ENCODE measurements around the gene MBIP.
"Not testable (repeated sequence)": the region's sequence is repeated elsewhere in the genome, so short reads cannot be mapped to it uniquely, and the experiment has no call there.

MBIP gene, protein sequence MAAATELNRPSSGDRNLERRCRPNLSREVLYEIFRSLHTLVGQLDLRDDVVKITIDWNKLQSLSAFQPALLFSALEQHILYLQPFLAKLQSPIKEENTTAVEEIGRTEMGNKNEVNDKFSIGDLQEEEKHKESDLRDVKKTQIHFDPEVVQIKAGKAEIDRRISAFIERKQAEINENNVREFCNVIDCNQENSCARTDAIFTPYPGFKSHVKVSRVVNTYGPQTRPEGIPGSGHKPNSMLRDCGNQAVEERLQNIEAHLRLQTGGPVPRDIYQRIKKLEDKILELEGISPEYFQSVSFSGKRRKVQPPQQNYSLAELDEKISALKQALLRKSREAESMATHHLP

DNA sequence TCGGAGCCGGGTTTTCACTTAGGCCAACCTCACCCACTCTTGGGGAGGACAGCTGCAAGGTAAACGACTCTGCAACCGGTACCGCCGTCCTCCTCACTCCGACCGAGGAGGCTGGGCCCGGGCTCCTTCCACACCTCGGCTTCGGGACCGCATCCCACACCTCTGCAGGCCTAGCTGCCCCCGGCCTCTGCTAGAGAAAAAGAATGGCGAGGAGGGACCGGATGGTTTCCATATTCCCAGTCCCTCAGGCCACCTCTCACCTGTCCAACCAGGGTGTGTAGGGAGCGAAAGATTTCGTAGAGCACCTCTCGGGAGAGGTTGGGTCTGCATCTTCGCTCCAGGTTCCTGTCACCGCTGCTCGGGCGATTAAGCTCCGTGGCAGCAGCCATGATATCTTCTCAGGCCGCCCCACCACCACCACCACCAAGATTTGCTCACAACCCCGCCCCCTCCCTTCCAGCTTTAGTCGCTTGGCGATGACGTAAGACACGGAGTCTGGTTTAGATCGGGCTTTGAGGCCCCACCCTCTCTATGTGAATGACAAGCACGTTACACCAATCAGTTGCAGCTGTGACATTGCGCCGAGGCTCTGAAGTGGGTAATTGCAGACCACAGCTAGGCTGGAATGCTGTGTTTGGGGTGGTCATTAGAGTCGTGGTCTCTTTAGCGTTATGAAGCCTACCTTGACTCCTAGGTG is at the start of gene MBIP:
Gene MBIP (minus strand): TSS at position 438 of the 697 bp plus-strand sequence. CDS start 49 bp downstream, at position 389.
- DNase-seq, result peak; percentile 90

DNA sequence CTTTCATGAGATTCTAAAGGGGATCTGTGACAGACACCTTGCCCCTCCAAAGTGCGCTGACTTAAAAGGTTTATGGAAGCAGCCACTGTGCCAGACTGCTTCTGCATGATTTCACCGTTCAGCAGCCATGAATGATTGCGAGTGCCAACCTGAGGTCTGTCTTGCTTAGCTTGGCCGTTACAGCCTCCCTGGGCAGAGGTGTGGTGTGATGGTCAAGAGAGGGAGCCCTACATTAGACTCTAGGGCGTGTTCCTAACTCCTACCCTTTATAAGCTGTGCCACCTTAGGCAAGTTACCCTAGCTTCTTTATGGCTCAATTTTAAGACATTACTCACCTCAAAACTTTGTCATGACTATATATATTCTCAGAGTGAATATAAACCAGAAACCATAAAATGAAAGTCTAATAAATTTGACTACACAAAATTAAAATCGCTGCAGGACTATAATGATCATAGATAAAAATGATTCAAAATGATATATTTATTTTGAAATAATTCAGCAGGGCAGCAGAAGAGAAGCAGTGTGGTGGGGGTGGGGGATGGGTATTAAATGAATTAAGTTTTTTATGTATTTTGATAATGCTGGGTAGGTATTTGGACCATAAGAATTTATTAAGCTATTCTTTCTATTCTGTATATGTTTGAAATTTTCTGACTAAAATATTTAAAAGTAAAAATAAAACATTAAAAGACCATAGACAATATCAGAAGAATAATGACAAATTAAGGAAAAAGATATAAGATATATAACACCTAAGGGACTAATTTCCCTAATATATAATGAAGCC is 47.7 kb upstream of the MBIP start:
- no peak for DNase-seq

DNA sequence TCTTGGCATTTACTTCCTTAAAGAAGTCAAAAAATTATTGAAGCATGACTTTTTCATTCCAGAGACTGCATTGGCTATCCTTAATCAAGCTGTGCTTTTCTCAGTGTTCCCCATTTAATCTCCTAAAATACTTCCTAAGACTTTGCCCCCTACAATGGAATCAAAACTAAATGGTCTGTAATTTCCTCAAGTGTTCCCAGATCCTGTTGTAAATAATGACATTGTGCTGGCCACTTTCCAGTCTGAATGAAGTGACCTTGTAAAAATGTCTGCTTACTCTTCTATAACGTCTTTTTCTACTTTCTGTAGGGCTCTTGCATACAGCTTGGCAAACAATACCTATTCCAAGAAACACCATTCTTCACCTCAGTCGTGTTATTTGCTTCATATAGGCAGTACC is 45.3 kb upstream of the MBIP start:
- no peak for DNase-seq

DNA sequence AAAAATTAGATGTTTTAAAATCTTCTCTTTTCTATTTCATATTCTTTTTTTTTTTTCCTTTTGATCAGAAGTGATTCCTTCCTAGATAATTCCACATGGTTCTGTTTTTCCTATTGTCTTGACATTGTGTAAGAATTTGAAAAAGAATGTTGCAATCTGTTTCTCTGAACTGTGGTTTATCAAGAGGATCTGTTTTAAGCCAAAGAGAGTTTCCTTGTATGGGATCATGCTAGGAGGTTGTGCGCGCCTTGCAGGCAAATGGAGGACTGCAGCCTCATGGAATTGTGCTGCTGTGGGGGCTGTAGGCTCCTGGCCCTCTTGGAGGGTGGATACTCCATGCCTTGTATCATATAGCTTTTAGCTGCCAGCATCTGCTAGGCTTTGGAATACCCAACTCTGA is 43.3 kb upstream of the MBIP start:
- no peak for DNase-seq

DNA sequence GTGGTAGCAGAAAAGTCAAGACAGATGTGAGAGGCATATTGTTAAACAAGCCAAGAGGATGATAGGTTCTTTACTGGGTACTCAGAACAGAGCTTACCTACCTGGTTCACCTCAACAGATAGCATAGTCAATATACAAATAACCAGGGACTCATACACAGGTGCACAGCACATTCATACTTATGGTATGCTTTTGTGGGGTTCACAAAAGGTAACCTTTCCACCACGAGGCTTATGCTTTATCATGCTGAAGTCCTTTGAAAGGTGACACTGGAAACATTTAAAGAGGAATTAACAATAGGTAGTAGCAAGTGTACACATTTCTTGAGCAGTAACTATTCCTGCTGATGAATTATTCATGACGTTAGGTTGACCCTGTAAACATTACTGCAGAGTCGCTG is 42.2 kb upstream of the MBIP start:
- DNase-seq, result no peak

DNA sequence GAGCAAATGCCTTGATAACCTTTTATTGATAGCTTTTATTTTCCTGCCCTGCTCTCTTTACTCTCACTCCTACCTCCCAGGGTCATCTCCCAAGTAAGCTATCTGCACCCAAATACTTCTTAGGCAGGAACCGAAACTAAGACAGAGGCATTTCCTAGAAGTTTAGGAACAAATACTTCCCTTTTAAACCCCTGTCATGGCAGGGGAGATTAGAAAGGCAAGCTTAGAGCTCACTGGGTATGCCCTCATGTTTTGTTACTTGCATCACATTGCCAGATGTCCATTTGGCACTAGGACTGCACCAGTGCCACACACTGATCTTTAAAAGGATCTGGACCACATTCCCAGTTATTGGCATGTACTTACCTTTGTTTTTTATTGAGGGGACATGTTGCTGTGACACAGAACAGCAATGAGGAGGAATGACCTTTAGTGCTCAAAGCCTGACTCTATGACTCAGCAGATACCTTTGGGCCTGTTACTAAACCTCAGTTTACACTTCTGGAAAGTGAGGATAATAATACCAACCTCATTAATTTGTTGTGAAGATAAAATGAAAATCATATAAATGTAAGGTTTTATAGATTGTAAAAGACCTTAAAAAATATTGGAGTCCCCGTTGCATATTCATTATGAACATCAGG is 40.9 kb upstream of the MBIP start:
- DNase-seq, result no peak

DNA sequence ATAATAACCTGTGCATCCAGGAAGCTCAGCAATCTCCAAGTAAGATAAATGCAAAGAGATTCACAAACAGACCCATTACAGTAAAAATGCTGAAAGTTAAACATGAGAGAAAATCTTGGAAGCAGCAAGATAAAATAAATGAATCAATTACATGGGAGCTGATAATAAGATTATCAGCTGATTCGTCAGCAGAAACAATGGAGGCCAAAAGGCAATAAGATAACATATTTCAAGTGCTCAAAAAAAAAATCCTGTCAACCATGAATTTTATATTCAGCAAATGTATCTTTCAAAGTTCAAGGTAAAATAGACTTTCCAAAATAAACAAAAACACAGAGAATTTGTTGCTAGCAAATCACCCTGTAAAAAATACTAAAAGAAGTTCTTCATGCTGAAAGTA is 36.4 kb upstream of the MBIP start:
- DNase-seq, result no peak

DNA sequence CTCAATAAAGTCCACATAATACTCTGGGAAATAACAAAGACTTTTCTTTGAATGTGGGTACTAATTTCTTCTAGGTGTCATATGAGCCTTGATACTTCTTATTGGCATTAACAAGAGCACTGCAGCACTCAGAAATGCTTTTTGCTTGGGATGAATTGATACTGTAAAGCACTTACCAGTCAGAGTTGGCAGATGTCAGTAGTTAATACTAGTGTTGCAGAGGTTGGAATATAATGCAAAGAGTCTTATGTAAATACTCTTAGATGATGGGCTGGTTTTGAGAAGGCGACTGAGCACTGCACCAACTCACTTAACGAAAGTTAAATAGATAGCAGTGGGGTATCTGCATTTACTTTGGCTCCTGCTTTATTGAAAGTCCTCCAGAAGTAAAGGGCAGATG is 25.6 kb upstream of the MBIP start:
- DNase-seq, result no peak

DNA sequence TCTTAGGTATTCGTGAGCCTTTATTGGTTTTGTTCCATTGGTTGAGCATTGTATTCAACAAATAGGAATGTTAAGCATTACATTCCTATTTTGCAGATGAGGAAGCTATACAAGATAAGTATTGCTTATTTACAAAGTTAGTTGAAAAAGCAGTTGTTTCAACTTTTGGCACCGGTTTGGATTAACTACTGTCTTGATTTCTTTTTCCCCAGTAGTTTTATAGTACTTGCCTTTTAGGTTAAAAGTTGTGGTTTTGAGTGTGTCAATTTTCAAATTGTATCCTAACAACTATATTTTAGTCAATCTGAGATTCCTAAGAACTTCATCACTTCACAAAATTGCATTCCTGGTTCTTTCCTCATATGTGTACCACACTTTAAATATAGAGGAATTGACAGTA is 23.8 kb upstream of the MBIP start:
- DNase-seq, result no peak

DNA sequence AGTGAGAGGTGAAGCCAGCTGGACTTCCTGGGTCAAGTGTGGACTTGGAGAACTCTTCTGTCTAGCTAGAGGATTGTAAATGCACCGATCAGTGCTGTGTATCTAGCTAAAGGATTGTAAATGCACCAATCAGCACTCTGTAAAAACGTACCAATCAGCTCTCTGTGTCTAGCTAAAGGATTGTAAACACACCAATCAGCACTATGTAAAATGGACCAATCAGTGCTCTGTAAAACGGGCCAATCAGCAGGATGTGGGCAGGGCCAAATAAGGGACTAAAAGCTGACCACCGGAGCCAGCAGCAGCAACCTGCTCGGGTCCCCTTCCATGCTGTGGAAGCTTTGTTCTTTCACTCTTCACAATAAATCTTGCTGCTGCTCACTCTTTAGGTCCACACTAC is 21.4 kb upstream of the MBIP start:
- DNase-seq, result not testable (repeated sequence)

DNA sequence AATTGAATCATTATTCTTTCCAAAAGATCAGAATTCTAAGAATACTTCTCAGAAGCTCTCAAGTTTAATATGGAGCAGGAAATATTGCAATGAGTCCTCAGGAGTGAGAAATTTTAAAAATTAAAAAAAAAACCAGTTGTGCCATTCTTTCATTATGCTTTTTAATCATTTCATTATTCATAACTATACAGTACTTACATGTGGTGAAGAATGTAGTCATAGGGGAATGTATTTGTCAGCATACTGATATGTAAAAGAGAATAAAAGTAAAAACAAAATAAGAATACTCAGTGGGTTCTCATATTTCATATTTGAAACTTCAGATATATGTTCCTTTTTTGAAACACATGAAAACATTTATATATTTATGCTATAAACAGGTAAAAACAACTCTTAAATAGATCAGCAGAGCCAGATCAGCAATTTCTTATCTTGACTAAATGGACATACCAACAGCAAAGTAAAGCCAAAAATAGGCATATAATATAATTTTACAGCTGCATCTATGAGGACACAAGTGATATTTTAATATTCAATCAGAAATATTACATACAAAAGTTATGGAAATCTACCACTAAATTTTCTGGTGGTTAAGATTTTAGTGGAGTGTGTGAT is 19.9 kb upstream of the MBIP start:
- no peak for DNase-seq

DNA sequence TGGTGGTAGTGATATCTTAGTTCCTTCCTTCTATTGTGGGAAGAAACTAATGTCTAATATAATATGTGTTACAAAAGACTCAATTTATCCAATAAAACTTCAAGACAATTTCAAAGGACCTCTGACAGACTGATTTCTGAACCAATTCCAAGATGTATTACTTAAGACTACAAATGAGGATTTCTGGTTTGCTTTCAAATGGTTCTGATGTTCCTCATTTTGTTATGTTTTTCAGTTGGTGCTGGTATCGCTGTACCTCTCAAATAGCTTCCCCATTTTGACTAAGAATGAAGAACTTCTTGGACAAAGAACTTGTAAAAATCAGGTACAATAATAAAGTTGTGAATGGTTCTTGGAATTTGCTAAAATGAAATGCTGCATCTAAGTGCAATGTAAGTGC is 19.4 kb upstream of the MBIP start:
- DNase-seq, result no peak

DNA sequence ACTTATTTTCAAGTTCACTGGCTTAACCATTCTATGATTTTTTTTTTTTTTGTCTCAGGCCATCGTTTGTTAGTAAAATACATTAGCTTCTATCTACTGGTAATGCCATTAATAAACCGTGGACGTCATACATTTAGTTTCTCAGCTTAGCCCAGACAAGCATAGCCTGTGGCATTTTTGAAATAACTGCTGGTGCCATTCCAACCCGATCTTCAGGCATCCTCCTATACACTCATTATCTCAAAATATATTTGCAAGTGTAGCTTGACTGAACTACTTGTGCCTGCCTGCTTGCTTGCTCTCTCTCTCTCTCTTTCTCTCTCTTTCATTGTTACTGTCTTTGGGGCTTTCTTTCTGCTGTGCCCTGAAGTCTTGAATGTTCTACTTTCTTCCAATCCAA is 12.7 kb upstream of the MBIP start:
- no peak for DNase-seq

DNA sequence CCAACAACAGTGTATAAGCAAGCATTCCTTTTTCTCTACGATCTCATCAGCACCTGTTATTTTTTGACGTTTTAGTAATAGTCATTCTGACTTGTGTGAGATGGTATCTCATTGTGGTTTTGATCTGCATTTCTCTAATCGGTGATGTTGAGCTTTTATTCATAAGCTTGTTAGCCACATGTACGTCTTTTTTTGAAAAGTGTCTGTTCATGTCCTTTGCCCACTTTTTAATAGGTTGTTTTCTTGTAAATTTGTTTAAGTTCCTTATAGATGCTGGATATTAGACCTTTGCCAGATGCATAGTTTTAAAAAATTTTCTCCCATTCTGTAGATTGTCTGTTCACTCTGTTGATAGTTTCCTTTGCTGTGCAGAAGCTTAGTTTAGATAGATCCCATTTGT is 7.1 kb upstream of the MBIP start:
- DNase-seq, result not testable (repeated sequence)

DNA sequence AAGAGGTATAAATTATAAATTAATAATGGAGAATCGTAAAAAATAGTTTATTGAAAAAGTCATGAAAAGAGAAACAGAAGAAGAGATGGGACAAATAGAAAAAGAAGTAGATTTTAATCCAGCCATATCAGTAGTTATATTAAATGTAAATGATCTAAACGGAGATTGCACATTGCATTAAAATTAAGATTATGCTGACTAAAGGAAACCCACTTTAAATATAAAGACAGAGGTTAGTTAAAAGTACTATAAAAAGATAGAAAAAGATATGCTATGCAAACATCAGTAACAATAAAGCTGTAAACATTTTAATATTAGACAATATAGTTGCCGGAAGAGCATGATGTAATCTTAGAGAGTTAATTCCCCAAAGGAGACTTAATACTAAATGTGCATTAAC is 5.4 kb upstream of the MBIP start:
- DNase-seq, result no peak

DNA sequence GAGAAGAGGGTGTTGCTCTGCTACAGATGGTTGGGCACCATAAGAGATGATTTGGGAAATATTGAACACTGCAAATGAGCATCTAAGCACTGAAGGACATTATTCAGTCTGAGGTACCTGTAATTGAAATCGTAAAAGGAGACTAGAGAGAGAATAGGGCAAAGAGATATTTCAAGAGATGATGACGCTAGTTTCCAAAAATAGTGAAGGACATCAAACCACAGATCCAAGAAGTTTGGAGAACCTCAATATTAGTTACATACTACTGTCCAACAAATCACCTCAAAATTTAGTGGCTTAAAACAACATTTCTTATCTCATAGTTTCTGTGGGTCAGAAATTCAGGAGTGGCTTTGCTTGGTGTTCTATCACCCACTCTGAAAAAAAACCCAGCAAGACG is 4.5 kb upstream of the MBIP start:
- DNase-seq, result no peak

DNA sequence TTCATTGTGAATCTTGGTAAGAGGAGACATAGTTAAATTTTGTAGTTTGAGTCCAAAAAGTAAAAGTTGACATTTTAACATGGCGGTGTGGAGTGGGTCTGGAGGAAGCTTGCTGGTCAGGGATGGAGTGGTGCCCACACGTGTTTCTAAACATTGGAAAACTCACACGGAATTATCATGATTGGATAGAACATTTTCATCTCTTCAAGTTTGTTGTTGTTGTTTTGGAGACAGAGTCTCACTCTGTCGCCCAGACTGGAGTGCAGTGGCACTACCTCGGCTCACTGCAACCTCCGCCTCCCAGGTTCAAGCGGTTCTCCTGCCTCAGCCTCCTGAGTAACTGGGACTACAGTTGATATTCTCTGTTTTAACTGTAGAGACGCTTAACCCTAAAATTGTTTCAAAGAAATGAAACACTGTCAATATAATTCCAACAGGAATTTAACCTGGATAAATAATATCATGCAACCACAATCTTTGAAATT is 502 bp upstream of the MBIP start:
- DNase-seq, result no peak

DNA sequence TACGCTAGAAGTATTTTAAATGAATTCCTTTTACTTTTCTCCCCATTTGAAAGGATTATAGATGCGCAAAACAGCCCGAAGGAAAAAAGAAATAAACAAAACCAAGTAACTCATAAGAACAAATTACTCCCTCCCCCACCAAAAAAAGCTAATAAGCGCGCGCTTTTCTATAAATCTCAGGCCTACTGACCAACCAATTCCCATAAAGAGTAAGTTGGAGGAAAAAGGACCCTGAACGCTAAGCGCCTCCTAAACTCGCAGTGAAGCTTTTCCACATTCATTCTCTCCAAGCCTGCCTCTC is 588 bp downstream of the MBIP start:
- no peak for DNase-seq

DNA sequence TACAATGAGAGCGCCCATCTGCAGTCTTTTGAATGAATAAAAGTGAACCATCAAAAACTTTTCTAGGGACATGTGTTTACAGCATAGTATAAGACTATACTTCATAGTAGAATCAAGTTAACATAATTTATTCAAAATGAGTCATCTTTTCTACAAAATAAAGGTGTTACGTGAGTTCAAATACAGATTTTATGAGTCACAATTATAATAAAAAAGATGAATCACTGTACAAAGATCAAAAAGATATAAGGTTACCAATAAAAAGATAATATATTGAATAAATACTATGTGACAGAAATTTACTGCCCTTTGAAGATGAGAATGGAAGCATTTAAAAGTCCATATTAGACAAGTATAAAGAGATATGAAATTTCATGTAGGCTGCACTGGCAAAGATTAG is 2.8 kb downstream of the MBIP start:
- DNase-seq, result no peak

DNA sequence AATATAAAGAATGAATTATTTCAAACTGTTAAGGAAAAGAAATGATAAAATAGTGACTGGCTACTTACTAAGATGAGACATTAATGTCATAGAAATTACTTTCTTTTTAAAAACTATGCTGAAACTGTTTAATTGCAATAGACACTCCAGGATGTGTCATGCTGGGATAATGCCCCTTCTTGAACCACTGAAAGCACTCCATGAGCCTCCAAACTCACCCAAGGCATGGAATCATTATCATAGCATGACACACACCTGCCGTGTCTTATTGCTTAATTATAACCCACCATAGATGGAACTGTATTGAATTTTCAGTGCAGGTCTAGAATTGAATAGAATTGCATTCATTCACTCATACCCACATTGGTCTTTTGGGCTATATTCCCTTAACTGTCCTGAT is 4.3 kb downstream of the MBIP start:
- DNase-seq, result no peak

DNA sequence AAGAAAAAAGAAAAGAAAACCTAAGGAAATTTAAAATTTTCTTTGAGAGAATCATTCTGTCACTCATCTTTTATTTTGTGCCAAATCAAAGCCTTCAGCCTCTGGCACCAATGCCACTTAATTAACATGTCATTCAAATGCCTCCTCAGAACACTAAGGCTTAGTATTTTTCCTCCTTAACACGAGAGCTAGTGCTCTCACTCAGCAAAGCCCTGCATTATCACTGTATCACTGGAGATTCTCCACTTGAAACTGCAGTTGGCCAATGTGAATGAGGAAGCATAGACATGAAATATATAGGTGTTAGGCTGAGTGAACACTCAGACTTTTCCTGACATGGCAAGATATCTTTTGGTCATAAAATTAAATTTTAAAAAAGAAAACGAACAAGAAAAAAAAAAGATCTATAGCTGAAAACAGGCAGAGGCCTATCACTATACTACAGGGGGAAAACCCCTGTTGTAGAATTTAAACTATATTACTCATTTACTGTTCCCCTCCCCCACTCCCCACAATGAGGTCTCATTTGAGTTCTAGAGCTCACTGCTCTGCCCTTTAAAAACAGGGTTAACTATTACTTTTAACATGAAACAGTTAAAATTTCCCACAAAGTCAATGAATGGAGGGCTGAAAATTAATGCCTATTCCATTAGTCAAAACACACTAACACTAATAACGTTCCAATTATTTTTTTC is 5.1 kb downstream of the MBIP start:
- DNase-seq, result peak; percentile 24

DNA sequence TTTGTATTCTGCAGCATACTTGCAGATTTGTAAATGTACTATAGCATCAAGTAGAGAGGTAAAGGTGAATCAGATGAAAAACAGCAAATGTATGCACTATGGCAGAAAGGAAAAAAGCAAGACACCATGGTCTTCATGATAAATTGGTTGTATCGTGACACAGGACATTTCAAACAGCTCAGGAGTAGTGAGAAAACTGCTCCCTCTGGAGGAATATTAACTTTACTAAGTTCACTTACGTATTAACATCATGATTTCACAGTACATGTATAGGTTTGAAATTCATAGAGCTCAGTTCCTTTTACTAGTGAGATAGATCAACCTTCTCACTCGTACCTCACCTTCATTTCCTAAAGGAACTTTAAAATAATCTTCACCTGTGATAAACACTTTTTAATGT is 6.5 kb downstream of the MBIP start:
- no peak for DNase-seq

All from activated naive CD4-positive, alpha-beta T cell treated with Interleukin-2 at 50 U/mL for 16 hours (primary cell).